Skin epidermis (tissue), 12 donors: ENCODE data around the gene TMEM248.
"Not testable (repeated sequence)": the region's sequence is repeated elsewhere in the genome, so short reads cannot be mapped to it uniquely, and the experiment has no call there.

Experiments
- H3K27ac ChIP-seq, 21 experiments: fragments of 200-600 bp; sonication (generic) in 11 of 21; one replicate each; pipeline ENCODE4 v1.5.0; 2020; ENCODE audit warnings: mild to moderate bottlenecking in 3 of 21, inconsistent platforms in 2 of 21, moderate library complexity in 2 of 21
- H3K4me3 ChIP-seq, 7 experiments: fragments of 200-600 bp; sonication (generic) in 2 of 7; one replicate each; pipeline ENCODE4 v1.5.0; 2020; ENCODE audit warnings: inconsistent platforms in 2 of 7, mild to moderate bottlenecking in 2 of 7, moderate library complexity in 1 of 7

The TMEM248 gene

DNA sequence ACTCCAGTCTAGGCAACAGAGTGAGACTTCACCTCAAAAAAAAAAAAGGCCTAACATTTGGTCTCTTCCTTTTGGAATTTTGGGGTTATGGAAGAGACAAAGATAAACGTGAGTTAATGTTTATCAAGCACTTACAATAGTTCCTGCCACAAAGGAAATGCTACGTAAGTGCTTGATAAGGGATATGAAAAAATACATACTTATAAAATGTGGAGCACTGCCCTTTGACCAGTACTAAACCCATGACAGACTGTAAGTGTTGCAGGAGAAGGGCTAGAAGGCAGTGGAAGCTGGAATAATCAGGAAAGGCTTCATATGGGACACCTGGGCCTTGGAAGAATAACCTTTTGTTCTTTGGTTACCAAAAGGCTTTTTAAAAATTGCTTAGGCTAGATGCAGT lies 25.5 kb downstream of the TMEM248 start:
- no peak overlapping the region for H3K4me3 ChIP-seq
- H3K27ac ChIP-seq = no peak overlapping the region

DNA sequence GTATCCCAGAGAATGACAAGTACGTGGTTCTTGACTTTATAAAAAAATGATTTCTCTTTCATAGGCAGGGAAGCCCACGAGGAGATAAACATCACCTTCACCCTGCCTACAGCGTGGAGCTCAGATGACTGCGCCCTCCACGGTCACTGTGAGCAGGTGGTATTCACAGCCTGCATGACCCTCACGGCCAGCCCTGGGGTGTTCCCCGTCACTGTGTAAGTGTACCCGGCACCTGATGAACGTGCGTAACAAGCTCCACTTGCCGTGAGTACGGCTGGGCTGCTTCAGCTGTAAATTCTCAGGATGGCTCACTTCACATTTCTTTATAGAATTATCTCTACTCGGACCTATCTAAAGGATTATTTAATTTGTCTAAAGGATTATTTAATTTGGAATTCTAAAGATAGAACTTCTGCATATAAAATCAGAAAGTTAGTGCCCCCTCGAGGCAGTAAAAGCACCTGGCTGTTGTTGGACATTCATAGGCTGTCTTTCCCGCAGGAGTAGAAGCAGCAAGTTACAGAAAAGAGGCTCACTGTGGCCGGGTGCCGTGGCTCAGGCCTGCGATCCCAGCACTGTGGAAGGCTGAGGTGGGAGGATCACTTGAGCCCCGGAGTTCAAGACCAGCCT lies 27.6 kb downstream of the TMEM248 start:
- H3K4me3 ChIP-seq = no peak overlapping the region

DNA sequence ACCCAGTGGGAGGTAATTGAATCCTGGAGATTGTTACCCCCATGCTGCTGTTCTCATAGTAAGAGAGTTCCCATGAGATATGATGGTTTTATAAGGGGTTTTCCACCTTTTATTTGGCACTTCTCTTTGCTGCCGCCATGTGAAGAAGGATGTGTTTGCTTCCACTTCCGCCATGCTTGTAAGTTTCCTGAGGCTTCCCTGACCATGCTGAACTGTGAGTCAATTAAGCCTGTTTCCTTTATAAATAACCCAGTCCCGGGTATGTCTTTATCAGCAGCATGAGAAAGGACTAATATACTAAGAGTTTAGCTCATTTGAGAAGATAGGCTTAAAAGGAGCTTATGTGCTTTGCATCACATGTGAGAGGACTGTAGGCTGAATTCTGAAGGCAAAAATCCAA lies 29.3 kb downstream of the TMEM248 start:
- H3K4me3 ChIP-seq = no peak overlapping the region
- H3K27ac ChIP-seq = no peak overlapping the region

More for the DNA sequence above, 27.6 kb downstream of the TMEM248 start:
- no peak overlapping the region for H3K27ac ChIP-seq

DNA sequence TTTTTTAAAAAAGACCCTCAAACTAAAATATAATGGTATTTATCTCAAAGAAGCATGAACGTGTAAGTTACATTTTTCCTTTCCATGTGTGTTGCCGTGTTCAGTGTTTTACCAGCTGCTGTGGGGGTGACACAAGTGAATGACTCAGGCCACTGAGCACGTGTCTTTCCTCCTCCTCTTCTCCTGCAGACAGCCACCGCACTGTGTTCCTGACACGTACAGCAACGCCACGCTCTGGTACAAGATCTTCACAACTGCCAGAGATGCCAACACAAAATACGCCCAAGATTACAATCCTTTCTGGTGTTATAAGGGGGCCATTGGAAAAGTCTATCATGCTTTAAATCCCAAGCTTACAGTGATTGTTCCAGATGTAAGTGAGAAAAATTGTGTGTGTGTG lies 29.7 kb downstream of the TMEM248 start:
- H3K4me3 ChIP-seq = no peak overlapping the region
- H3K27ac ChIP-seq = no peak overlapping the region

DNA sequence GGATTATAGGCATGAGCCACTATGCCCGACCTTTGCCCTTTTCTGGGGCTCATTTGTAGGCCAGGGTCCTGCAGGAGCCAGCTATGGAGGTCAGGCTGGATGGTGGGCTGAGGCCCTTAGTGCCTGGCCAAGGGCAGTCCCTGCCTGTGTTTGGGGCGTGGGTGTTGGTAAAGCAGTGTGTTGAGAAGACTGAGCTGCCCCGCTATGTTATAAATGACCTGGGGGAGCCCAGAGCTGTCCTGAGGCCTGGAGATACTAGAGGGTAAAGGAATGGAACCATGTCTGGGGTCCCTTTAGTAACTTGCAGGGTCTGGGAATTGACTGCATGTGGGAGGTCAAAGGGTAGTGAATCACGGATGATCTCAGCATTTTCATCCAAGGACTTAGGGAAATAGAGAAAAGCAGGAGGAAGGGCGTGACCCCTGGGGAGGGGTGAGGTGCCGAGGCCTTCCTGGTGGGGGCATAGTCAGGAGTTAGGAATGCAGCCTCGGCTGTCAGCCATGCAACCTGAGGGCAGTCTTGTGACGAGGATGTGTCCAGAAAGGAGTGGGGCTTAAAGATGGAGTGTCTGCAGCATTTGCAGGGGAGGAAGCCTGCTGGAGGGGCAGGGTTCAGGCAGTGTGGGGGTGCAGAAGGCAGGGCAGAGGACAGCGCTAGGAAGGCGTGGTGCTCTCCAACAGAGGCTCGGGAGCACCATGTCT lies 31.5 kb downstream of the TMEM248 start:
- H3K4me3 ChIP-seq = no peak overlapping the region
- H3K27ac ChIP-seq = peak overlapping the region in 2 of 21 experiments; percentile 31 to 54

DNA sequence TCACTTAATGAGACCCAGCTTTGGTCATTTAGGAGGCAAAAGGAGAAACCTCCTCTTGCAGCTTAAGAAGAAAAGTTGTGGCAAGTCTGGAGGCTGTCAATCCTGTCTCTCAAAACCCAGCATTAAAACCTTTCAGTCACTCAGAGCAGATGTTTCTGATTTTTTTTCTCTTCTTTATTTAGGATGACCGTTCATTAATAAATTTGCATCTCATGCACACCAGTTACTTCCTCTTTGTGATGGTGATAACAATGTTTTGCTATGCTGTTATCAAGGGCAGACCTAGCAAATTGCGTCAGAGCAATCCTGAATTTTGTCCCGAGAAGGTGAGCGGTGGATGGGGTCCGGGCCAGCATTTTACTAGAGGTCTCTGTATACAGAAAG lies 32.0 kb downstream of the TMEM248 start:
- H3K27ac ChIP-seq = no peak overlapping the region
- no peak overlapping the region for H3K4me3 ChIP-seq

DNA sequence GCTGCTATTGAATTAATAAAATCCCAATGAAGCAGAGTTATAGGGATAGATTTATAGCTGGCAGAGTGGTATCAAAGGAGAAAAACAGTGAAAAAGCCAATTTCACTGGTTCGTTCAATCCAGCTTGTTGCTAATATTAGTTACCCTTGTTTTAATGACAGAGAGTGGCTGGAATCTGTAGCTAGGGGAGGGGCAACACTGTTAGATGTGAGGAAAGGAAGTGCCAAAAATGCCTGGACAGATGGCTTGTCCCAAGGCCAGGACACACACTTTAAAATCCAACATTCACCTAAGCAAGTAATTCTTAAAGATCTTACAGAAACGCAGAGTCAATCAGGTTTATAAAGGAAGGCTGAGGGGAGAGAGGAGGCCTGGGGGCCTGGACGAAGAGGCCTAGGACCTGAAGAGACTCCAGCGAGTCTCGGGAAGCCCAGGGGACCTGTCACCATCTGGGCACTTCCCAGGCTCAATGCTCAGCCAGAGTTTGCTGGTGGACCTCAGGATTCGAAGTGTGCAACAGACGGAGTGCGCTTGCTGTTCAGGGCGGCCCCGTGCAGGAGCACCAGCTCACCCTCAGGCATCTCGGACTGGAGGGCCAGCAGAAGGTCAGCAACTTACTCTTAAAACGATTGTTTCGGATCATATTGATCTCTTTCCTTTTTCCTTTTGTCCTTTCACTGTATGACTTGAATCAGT lies 36.7 kb downstream of the TMEM248 start:
- H3K27ac ChIP-seq = no peak overlapping the region
- no peak overlapping the region for H3K4me3 ChIP-seq

DNA sequence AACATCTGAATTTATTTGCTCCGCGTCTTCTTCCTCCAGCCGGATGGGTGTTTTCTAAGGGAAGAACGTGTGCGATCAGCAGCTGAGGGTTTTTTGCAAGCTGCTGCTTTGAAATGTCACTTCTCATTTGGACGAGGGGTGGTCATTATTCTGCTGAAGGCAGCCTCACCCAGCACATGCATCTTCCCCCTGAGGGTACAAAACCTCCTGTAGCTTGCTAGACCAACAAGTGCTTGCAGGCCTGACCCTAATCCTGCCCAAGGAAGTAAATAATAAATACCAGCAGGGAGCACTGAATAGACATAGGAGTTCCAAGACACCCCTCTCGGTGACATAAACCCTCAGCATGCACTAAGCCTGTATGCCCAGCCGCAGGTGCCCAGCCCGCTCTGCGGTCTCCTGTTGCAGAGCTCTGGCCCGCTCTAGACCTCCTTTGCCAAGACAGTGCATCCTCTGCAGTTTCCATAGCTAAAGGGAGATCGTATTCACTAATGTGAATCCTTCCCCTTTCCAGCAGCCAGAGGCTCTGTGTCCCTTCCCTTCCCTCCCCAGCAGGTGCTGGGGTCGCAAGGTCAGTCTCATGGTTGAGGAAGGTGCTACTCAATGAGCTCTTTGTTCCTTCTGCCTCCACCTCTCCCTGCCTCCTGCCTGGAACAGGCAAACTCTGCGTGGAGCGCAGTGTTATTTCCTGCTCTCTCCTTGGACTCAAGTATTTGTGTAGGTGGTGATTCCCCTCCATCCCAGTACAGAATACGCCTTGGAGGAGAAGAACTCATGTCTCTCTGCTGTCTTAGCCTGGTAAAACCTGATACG lies 37.7 kb downstream of the TMEM248 start:
- Histone ChIP-seq H3K4me3 (no peak overlapping the region), H3K27ac (no peak overlapping the region)

DNA sequence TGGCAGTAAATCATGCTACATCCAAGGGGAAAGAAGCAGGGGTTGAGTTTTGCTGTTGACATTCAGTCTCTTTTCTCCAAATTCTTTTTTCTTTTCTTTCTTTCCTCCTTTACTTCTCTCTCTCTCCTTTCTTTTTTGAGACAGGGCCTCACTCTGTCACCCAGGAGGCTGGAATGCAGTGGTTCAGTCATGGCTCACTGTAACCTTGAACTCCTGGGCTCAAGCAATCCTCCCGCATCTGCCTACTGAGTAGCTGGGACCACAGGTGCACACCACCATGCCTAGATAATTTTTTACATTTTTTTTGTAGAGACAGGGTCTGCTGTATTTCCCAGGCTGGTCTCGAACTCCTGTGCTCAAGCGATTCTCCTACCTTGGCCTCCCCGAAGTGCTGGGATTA lies 39.2 kb downstream of the TMEM248 start:
- Histone ChIP-seq H3K4me3 (no peak overlapping the region), H3K27ac (no peak overlapping the region)

DNA sequence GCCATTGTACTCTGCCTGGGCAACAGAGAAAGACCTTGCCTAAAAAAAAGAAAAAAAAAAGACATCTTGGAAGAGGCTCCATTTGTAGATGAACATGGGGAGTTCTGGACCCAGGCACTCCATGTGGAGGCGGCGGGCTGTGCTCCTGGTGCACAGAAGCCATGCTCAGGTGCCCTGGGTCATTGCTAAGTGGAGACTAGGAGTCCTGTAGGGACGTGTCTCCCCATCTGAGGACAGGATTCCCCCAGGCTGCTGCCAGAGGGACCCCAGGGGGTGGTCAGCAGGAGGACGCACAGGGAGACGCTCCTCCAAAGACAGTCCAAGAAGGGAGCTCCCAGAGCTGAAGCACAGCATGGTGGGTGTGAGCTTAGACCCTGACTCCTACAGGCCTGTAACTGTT lies 40.1 kb downstream of the TMEM248 start:
- H3K27ac ChIP-seq = no peak overlapping the region
- H3K4me3 ChIP-seq = no peak overlapping the region

DNA sequence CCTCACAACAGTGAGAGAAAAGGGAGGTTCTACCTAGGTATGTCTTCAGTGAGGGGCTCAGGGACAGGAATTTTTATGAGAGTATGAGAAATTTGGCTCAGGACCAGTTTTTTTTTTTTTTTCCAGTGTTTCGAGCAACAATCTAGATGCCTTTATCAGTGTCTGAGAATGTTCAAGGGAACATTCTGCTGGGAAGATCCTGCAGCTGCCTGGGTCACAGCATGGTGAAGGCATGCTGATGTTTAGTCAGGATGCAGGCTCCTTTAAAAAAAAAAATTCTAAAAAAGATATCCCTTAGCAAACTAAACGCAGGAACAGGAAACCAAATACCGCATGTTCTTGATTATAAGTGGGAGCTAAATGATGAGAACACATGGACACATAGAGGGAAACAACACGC lies 43.4 kb downstream of the TMEM248 start:
- Histone ChIP-seq H3K27ac (no peak overlapping the region), H3K4me3 (no peak overlapping the region)

DNA sequence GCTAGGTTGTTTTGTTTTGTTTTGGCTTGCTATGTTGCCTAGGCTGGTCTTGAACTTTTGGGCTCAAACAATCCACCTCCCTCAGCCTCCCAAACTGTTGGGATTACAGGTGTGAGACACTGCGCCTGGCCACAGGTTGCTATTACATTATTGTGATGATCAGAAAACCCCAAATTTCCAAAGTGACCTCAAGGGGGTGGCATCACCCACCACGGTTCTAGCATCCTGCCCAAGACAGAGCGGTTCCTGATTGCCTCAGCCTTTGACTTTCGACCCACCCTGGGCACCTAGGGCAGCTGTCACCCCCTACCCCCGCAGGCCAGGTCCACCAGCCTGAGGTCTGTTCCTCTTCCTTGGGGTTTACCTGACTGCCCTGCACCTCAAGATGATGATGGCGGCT lies 46.0 kb downstream of the TMEM248 start:
- Histone ChIP-seq H3K4me3 (no peak overlapping the region), H3K27ac (no peak overlapping the region)

DNA sequence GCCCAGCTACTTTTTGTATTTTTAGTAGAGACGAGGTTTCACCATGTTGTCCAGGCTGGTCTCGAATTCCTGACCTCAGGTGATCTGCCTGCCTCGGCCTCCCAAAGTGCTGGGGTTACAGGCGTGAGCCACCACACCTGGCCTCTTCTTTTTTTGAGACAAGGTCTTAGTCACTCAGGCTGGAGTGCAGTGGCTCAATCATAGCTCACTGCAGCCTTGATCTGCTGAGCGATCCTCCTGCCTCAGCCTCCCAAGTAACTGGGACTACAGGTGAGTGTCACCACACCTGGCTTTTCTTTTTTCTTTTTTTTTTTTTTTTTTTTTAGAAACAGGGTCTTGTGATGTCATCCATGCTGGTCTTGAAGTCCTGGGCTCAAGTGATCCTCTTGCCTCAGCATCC lies 48.0 kb downstream of the TMEM248 start:
- not testable (repeated sequence) for H3K27ac ChIP-seq, H3K4me3 ChIP-seq

DNA sequence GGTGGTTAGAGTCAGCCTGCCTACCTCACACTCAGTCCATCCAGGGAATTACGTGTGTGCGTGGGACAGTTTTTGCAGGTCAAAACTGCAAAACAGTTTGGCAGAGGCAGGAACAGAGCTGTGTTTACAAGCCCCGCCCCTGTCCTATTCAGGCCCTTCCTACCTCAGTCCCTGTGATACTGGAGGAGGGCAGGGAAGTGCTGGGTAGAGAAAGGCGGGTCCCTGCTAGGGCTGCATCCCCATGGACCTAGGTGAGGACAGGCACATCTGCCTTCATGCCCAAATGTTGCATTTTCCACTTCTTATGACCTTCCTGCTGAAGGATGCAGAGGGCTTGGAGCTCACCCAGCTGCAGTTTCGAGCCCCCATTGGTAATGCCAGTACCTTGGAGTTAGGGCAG lies 49.3 kb downstream of the TMEM248 start:
- Histone ChIP-seq H3K27ac (no peak overlapping the region), H3K4me3 (no peak overlapping the region)

DNA sequence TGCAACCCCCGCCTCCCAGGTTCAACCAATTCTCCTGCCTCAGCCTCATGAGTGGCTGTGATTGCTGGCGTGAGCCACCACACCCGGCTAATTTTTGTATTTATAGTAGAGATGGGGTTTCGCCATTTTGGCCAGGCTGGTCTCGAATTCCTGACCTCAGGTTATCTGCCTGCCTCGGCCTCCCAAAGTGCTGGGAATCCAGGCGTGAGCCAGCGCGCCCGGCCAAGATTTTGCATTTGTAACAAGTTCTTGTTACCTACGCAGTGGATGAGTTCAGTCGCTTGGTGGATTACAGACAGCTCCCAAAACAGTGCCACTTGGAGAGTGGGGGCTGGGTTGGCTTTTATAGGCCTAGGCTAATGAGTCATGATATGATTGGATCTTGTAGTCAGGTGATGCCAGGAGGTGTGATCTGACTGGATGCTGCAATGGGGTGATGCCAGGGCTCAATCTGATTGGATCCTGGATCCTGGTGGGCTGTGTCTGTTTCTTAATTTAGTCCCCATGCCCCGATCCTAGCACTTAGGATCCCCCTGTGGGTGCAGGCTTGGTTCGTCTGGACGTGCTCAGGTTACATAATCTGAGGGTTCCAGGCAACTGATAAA lies 54.1 kb downstream of the TMEM248 start:
- Histone ChIP-seq H3K4me3 (no peak overlapping the region), H3K27ac (no peak overlapping the region)

DNA sequence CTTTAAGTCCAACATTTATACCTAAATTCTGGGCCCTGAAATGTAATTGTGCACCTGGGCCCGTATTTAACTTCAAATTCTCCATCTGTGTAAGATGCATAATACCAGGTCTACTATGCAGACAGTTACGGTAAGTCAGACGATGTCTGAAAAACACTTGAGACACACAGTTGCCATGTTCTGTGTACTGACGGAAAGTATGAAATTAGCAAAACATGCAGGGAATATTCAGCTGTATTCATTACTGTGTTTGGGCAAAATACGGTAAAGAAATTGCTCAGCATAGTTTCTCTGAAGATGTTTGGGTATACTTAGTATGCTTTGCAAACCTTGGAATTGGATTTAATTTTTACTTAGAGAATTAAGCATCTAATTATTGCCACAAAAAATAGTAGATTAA lies 57.3 kb downstream of the TMEM248 start:
- H3K4me3 ChIP-seq = not testable (repeated sequence)

DNA sequence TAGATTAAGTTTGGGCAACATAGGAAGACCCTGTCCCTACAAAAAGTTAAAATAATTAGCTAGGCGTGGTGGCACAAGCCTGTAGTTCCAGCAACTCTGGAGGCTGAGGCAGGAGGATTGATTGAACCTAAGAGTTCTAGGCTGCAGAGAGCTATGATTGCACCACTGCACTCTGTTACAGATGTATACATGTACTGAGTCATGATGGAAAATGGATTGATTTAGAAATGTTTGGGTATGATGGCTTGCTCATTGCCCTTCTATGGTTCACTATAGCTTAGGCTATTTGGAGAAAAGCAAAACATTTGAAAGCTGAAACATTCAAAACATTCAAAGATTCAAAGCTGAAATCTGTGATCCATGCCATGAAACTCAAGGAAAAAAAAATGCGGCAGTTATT lies 58.0 kb downstream of the TMEM248 start:
- not testable (repeated sequence) for H3K4me3 ChIP-seq, H3K27ac ChIP-seq

More for the DNA sequence above, 57.3 kb downstream of the TMEM248 start:
- H3K27ac ChIP-seq = not testable (repeated sequence)

DNA sequence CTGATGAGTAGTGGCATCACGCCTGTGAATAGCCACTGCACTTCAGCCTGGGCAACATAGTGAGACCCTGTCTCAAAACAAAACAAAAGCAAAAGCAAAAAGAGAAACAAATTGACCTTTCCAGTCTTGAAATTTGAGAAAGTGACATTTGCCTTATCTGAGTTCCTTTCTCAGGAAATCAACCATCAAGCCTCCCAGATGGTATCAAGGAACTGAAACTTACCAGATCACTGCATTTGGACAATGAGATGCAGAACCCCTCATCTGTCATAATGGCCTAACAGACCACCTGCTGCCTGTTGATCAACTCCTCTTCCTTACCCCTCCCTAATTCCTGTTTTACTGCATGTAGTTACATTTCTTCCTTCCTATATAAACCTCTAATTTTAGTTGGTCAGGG lies 59.3 kb downstream of the TMEM248 start:
- not testable (repeated sequence) for H3K4me3 ChIP-seq, H3K27ac ChIP-seq

DNA sequence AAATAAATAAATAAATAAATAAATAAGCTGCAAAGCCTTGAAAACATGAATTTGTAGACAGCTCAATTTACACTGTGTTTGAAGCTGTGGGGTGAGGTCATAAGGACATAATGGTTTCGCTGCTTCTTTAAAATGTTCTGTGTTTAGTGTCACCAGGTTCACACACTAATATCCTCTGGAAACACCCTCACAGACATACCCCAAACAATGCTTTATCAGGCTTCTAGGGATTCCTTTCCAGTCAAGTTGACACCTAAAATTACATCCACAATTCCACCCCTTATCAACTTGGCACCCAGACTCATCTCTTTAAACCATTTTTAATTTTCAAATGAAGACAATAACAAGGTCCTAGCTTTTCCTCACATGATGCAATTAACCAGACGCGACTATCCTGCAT lies 68.5 kb downstream of the TMEM248 start:
- not testable (repeated sequence) for H3K4me3 ChIP-seq

DNA sequence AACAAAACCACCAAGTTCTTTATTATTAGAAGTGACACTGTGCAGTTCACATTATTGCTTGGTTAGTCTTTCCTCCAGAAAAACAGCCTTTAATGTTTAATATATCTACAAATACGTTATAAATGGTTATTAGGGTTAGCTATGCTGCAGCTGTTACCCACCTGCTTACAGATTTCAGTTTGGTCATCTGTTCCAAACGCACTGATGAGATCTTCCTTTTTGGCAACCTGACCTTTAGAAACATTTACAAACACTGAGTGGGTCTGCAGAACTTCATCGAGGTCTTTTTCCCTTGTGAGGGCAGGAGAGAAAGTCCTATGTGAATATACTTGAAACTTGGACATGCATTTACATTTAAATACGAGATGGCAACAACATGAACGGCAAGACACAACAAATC lies 73.0 kb downstream of the TMEM248 start:
- H3K4me3 ChIP-seq = peak overlapping the region; percentile 60 to 91 (median 81)

More for the DNA sequence above, 68.5 kb downstream of the TMEM248 start:
- H3K27ac ChIP-seq = not testable (repeated sequence)

More for the DNA sequence above, 73.0 kb downstream of the TMEM248 start:
- peak overlapping the region in 17 of 21 experiments; percentile 80 to 100 (median 94) for H3K27ac ChIP-seq
